Transverse colon (tissue), 4 donors: ENCODE results near the gene NMT2.

Experiments
- CTCF ChIP-seq, 5 experiments: fragments of 200-600 bp in 3 of 5; fragments of 450-650 bp in 2 of 5; sonication (generic) in 3 of 5; IDR thresholded peaks; 1 replicate in 2 of 5; 2 replicates in 3 of 5; pipeline ENCODE4 v1.5.1; 2016 to 2017; ENCODE audit warnings: antibody characterized with exemption in 5 of 5, inconsistent platforms in 3 of 5, mild to moderate bottlenecking in 2 of 5, moderate library complexity in 1 of 5
- EP300 ChIP-seq: sonication (generic); formaldehyde crosslinking; IDR thresholded peaks from one replicate; pipeline ENCODE4 v1.6.1; 2017; ENCODE audit warnings: antibody characterized with exemption, low read depth
- POLR2A ChIP-seq: fragments of 450-650 bp; IDR thresholded peaks from one replicate; pipeline ENCODE4 v1.6.1; 2016; ENCODE audit warnings: antibody characterized with exemption, mild to moderate bottlenecking, moderate library complexity
- POLR2AphosphoS5 ChIP-seq, 3 donors: sonication (generic); formaldehyde crosslinking; IDR thresholded peaks; one replicate each; pipeline ENCODE4 v1.6.1; 2016; ENCODE audit warnings: antibody characterized with exemption in 3 of 3

GRCh38 chr10:15072358-15072757 is 96.1 kb downstream of the NMT2 start:
- TF ChIP-seq CTCF (IDR thresholded peaks at IDR 0.05) = no peak
- TF ChIP-seq EP300 = no peak
- no peak for TF ChIP-seq POLR2AphosphoS5 (IDR thresholded peaks at IDR 0.05)
- no peak for TF ChIP-seq POLR2A
